ENCODE results near the gene ERMN. TPM values are rescaled to one million over a fixed set of nuclear protein-coding genes. Genes with fewer than 3 reads are reported as not detected.

The ERMN gene
- total RNA-seq, 4 donors from 2014 or later: 0.38 to 5.0 (median 0.55) TPM

- Histone ChIP-seq H3K27me3 (no peaks in the 10 kb centered on the region), H3K4me3 (no peak overlapping the region), H3K36me3 (no peaks in the 10 kb centered on the region), H3K9me3 (peaks cover 0 to 7% (median 0%) of the 10 kb centered on the region in 4 donors), H3K4me1 (peaks cover 0 to 3% (median 0%) of the 10 kb centered on the region in 4 donors), H3K27ac (no peak overlapping the region)
- TF ChIP-seq POLR2A (IDR thresholded peaks at IDR 0.05): no peak
- TF ChIP-seq, protein P1, sequence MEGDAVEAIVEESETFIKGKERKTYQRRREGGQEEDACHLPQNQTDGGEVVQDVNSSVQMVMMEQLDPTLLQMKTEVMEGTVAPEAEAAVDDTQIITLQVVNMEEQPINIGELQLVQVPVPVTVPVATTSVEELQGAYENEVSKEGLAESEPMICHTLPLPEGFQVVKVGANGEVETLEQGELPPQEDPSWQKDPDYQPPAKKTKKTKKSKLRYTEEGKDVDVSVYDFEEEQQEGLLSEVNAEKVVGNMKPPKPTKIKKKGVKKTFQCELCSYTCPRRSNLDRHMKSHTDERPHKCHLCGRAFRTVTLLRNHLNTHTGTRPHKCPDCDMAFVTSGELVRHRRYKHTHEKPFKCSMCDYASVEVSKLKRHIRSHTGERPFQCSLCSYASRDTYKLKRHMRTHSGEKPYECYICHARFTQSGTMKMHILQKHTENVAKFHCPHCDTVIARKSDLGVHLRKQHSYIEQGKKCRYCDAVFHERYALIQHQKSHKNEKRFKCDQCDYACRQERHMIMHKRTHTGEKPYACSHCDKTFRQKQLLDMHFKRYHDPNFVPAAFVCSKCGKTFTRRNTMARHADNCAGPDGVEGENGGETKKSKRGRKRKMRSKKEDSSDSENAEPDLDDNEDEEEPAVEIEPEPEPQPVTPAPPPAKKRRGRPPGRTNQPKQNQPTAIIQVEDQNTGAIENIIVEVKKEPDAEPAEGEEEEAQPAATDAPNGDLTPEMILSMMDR (IDR thresholded peaks at IDR 0.05): no peak
- DNase-seq: no peak
Measured at GRCh38 chr2:157362627-157363026, 37.0 kb upstream of the ERMN start.

DNA sequence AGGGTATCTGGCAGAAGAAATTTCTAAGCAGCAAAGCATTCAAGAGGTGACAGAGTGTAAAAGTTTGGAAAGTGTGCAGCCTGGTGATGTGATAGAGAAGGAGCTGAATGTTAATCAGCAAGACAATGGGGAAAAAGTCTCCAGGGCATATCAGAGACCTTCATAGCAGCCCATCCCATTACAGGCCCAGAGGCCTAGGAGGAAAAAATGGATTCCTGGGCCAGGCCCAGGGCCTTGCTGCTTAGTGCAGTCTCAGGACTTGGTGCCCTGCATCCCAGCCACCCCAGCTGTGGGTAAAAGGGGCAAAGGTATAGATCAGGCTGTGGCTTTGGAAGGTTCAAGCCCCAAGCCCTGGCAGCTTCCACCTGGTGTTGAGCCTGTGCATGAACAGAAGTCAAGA is 35.9 kb upstream of the ERMN start:
- Histone ChIP-seq H3K9me3 (peaks cover 0 to 7% (median 0%) of the 10 kb centered on the region in 4 donors), H3K4me1 (peaks cover 0 to 3% (median 0%) of the 10 kb centered on the region in 4 donors), H3K4me3 (no peak overlapping the region), H3K27ac (no peak overlapping the region), H3K27me3 (no peaks in the 10 kb centered on the region), H3K36me3 (no peaks in the 10 kb centered on the region)
- DNase-seq: no peak
- TF ChIP-seq POLR2A (IDR thresholded peaks at IDR 0.05): no peak

- TF ChIP-seq, protein P1 (IDR thresholded peaks at IDR 0.05): no peak
- no peak for TF ChIP-seq POLR2A (IDR thresholded peaks at IDR 0.05)
Measured at GRCh38 chr2:157359628-157360027, 34.0 kb upstream of the ERMN start.

GRCh38 chr2:157355618-157356017 is 30.0 kb upstream of the ERMN start:
- H3K27ac ChIP-seq: no peak overlapping the region
- no peaks in the 10 kb centered on the region for H3K4me1 ChIP-seq
- no peaks in the 10 kb centered on the region for H3K27me3 ChIP-seq
- no peak for DNase-seq
- no peaks in the 10 kb centered on the region for H3K9me3 ChIP-seq
- H3K4me3 ChIP-seq: no peak overlapping the region
- no peaks in the 10 kb centered on the region for H3K36me3 ChIP-seq
- no peak for TF ChIP-seq POLR2A (IDR thresholded peaks at IDR 0.05)
- TF ChIP-seq, protein P1 (IDR thresholded peaks at IDR 0.05): no peak

More at GRCh38 chr2:157359628-157360027, 34.0 kb upstream of the ERMN start:
- Histone ChIP-seq H3K4me1 (peaks cover 0 to 3% (median 0%) of the 10 kb centered on the region in 4 donors), H3K9me3 (peaks cover 0 to 7% (median 0%) of the 10 kb centered on the region in 4 donors), H3K4me3 (no peak overlapping the region), H3K27me3 (no peaks in the 10 kb centered on the region), H3K27ac (no peak overlapping the region), H3K36me3 (no peaks in the 10 kb centered on the region)
- DNase-seq: no peak

- H3K4me1 ChIP-seq: no peaks in the 10 kb centered on the region
- no peak overlapping the region for H3K4me3 ChIP-seq
- peaks cover 0 to 4% (median 0%) of the 10 kb centered on the region in 4 donors for H3K9me3 ChIP-seq
- H3K27ac ChIP-seq: no peak overlapping the region
- TF ChIP-seq POLR2A (IDR thresholded peaks at IDR 0.05): no peak
- DNase-seq: no peak
- H3K36me3 ChIP-seq: no peaks in the 10 kb centered on the region
- H3K27me3 ChIP-seq: no peaks in the 10 kb centered on the region
Measured at GRCh38 chr2:157349949-157350515, 24.4 kb upstream of the ERMN start.

- H3K4me3 ChIP-seq: no peak overlapping the region
- H3K27ac ChIP-seq: no peak overlapping the region
- DNase-seq: no peak
- H3K27me3 ChIP-seq: no peaks in the 10 kb centered on the region
- H3K9me3 ChIP-seq: peaks cover 0 to 7% (median under 1%) of the 10 kb centered on the region in 4 donors
- H3K36me3 ChIP-seq: no peaks in the 10 kb centered on the region
- TF ChIP-seq, protein P1 (IDR thresholded peaks at IDR 0.05): no peak
- no peak for TF ChIP-seq POLR2A (IDR thresholded peaks at IDR 0.05)
- no peaks in the 10 kb centered on the region for H3K4me1 ChIP-seq
Measured at GRCh38 chr2:157348291-157348921, 22.8 kb upstream of the ERMN start.

Data from Peyer's patch (tissue), 4 donors.